Mucosa of descending colon (tissue), 3 donors: ENCODE data around the gene MYF5. TPM values are rescaled to one million over a fixed set of nuclear protein-coding genes. Genes with fewer than 3 reads are reported as not detected.

Experiments used
- ATAC-seq: fragments of 200-7000 bp; cut with Tn5 transposase; one replicate; pipeline ENCODE4 v1.9.1; 2020; ENCODE audit warnings: mild to moderate bottlenecking, moderate library complexity
- DNase-seq, 3 donors: peaks; one replicate each; pipeline ENCODE4 v3.0.0-alpha.2; 2020
- H3K36me3 ChIP-seq: fragments of 200-600 bp; one replicate; pipeline ENCODE4 v1.8.0; 2021; ENCODE audit warnings: low read depth, mild to moderate bottlenecking
- H3K4me1 ChIP-seq: fragments of 200-600 bp; one replicate; pipeline ENCODE4 v1.8.0; 2021; ENCODE audit warnings: low read depth, mild to moderate bottlenecking
- H3K4me3 ChIP-seq: fragments of 200-600 bp; one replicate; pipeline ENCODE4 v1.8.0; 2021; ENCODE audit warnings: mild to moderate bottlenecking
- H3K9me3 ChIP-seq: fragments of 200-600 bp; one replicate; pipeline ENCODE4 v1.8.0; 2021; ENCODE audit warnings: mild to moderate bottlenecking
- CTCF ChIP-seq: fragments of 200-600 bp; IDR thresholded peaks from one replicate; pipeline ENCODE4 v1.8.0; 2022; ENCODE audit warnings: antibody characterized with exemption, mild to moderate bottlenecking
- intact Hi-C, 2 donors: fragments of 100-400 bp; cut with DNase I in 1 of 2; cut with micrococcal nuclease in 1 of 2; formaldehyde crosslinking; loops; one replicate each; pipeline versions ENCODE4 v1.11.0 to v1.11.1; 2022; cut with DNase I, micrococcal nuclease
- total RNA-seq, 3 donors: library from RNA; stranded (reverse); fragmentation: NEBNext Ultra II Directional in 2 of 3; extraction: Animal tissue kit (Norgen Biotek cat#: 25700) in 2 of 3; gene quantifications; one replicate each; pipeline versions ENCODE4 v1.2.1 to v1.2.4, GENCODE V29; 2021 to 2023
- donor health status: DM: no; HTN: no; CAD: no; lungs with moderate emphysema.
- donor health status: DM: no; HTN: no; CAD: no.
- donor health status: DM: no; HTN: yes; CAD: no.

MYF5 gene
- total RNA-seq, 3 donors from 2014 or later = not detected

GRCh38 chr12:80700327-80700726 lies 16.4 kb upstream of the MYF5 start:
- H3K4me1 ChIP-seq = no peaks in the 10 kb centered on the region
- DNase-seq = no peak
- ATAC-seq = no peak
- H3K9me3 ChIP-seq = no peaks in the 10 kb centered on the region
- H3K36me3 ChIP-seq = no peaks in the 10 kb centered on the region
- TF ChIP-seq CTCF = no peak
- intact Hi-C loops = no loop called here
- no peak overlapping the region for H3K4me3 ChIP-seq

GRCh38 chr12:80701388-80701787 lies 15.3 kb upstream of the MYF5 start:
- H3K4me3 ChIP-seq = no peak overlapping the region
- DNase-seq (no peak), ATAC-seq (no peak)
- intact Hi-C loops = no loop called here
- H3K4me1 ChIP-seq = no peaks in the 10 kb centered on the region
- H3K9me3 ChIP-seq = no peaks in the 10 kb centered on the region
- TF ChIP-seq CTCF = no peak
- H3K36me3 ChIP-seq = no peaks in the 10 kb centered on the region

- no peaks in the 10 kb centered on the region for H3K4me1 ChIP-seq
- no peak overlapping the region for H3K4me3 ChIP-seq
- intact Hi-C loops = no loop called here
- ATAC-seq = no peak
- H3K36me3 ChIP-seq = no peaks in the 10 kb centered on the region
- H3K9me3 ChIP-seq = no peaks in the 10 kb centered on the region
- no peak for TF ChIP-seq CTCF
- DNase-seq = no peak
These were observed 13.6 kb upstream of the MYF5 start for GRCh38 chr12:80702889-80703805.

- ATAC-seq (no peak), DNase-seq (no peak)
- Histone ChIP-seq H3K9me3 (no peaks in the 10 kb centered on the region), H3K36me3 (no peaks in the 10 kb centered on the region), H3K4me1 (no peaks in the 10 kb centered on the region), H3K4me3 (no peak overlapping the region)
- intact Hi-C loops = no loop called here
- no peak for TF ChIP-seq CTCF
These were observed 12.3 kb upstream of the MYF5 start for GRCh38 chr12:80704420-80704819.

GRCh38 chr12:80707126-80707829 lies 9.4 kb upstream of the MYF5 start, which contains the start of gene MYF6:
MYF6 (plus strand) TSS chr12:80707634; CDS start chr12:80707720, 86 bp downstream.
- no peaks in the 10 kb centered on the region for H3K9me3 ChIP-seq
- TF ChIP-seq CTCF = no peak
- H3K4me1 ChIP-seq = no peaks in the 10 kb centered on the region
- H3K4me3 ChIP-seq = no peak within 1 kb of the TSS
- intact Hi-C loops = no loop called here
- DNase-seq = no peak
- no peaks in the 10 kb centered on the region for H3K36me3 ChIP-seq
- no peak for ATAC-seq
